NCI-H748 treated with DMSO at 0.1 percent for 48 hours (cell line): ENCODE data around the gene TNF.

Experiments used
- DNase-seq: peaks from one replicate; lab custom pipeline; 2025; lab: John Stamatoyannopoulos, UW

Gene TNF

GRCh38 chr6:31575335-31575901 lies at the start of gene TNF:
Gene TNF, plus strand, starts transcription at chr6:31575565. Its CDS starts 177 bp downstream, at chr6:31575742.
- no peak for DNase-seq

- no peak for DNase-seq
Observed at GRCh38 chr6:31525932-31526591, 49.3 kb upstream of the TNF start.

GRCh38 chr6:31528307-31528777 lies 47.0 kb upstream of the TNF start:
- DNase-seq: no peak

- DNase-seq: no peak
Observed at GRCh38 chr6:31528821-31529328, 46.5 kb upstream of the TNF start, which contains the start of gene MCCD1. Gene MCCD1, plus strand, starts transcription at chr6:31528962. Its CDS starts 53 bp downstream, at chr6:31529015.

- no peak for DNase-seq
Observed at GRCh38 chr6:31529329-31530150, 45.8 kb upstream of the TNF start.

- DNase-seq: no peak
Observed at GRCh38 chr6:31530659-31531058, 44.7 kb upstream of the TNF start.

- no peak for DNase-seq
Observed at GRCh38 chr6:31531162-31531561, 44.2 kb upstream of the TNF start.

- DNase-seq: no peak
Observed at GRCh38 chr6:31531771-31532643, 43.4 kb upstream of the TNF start.

- no peak for DNase-seq
Observed at GRCh38 chr6:31532644-31533454, 42.5 kb upstream of the TNF start.

- no peak for DNase-seq
Observed at GRCh38 chr6:31533455-31533841, 41.9 kb upstream of the TNF start.

GRCh38 chr6:31534011-31534410 lies 41.4 kb upstream of the TNF start:
- no peak for DNase-seq

GRCh38 chr6:31534521-31535040 lies 40.8 kb upstream of the TNF start:
- DNase-seq: no peak

GRCh38 chr6:31535538-31536324 lies 39.6 kb upstream of the TNF start:
- no peak for DNase-seq

GRCh38 chr6:31538805-31539400 lies 36.5 kb upstream of the TNF start:
- DNase-seq: no peak

- no peak for DNase-seq
Observed at GRCh38 chr6:31540640-31541039, 34.7 kb upstream of the TNF start.

GRCh38 chr6:31541059-31541657 lies 34.2 kb upstream of the TNF start:
- DNase-seq: peak; percentile 62

- DNase-seq: peak; percentile 98
Observed at GRCh38 chr6:31541658-31542521, 33.5 kb upstream of the TNF start, which contains the start of gene DDX39B. Gene DDX39B, minus strand, starts transcription at chr6:31542003. Its CDS starts 1,471 bp downstream, at chr6:31540532.

GRCh38 chr6:31543639-31544038 lies 31.7 kb upstream of the TNF start:
- no peak for DNase-seq
